Measurements from ENCODE around the gene SLC11A2.

Gene SLC11A2

DNA sequence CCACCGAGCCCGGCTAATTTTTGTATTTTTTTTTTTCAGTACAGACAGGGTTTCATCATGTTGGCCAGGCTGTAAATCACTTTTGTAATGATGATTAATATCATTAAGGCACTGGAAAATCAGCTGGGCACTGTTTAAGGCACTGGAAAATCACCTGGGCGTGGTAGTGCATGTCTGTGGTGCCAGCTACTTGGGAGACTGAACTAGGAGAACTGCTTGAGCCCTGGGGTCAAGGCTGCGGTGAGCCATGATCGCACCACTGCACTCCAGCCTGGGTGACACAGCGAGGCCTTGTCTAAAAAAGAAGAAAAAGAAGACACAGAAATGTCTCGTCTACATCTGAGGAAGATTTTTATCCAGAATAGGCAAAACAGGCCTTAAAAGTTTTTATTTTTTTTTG is 12.7 kb downstream of the SLC11A2 start:
- H3K9me3 ChIP-seq (ENCODE audit: control insufficient read depth in 2 of 2, low read length in 2 of 2): no peaks in the 10 kb centered on the region
- no peak overlapping the region for H3K4me3 ChIP-seq (ENCODE audit: low read length in 2 of 2)
- no peaks in the 10 kb centered on the region for H3K4me1 ChIP-seq (ENCODE audit: control insufficient read depth in 2 of 2, insufficient read depth in 2 of 2, low read length in 2 of 2)
- H3K36me3 ChIP-seq (ENCODE audit: control insufficient read depth in 2 of 2, insufficient read depth in 2 of 2, low read length in 2 of 2): no peaks in the 10 kb centered on the region
- H3K27ac ChIP-seq (ENCODE audit: low read depth in 2 of 2, low read length in 2 of 2): no peak overlapping the region
- no peaks in the 10 kb centered on the region for H3K27me3 ChIP-seq (ENCODE audit: control insufficient read depth in 2 of 2, insufficient read depth in 2 of 2, low read length in 2 of 2)
- H3K9ac ChIP-seq (ENCODE audit: low read depth in 1 of 2, low read length in 2 of 2): no peak overlapping the region

DNA sequence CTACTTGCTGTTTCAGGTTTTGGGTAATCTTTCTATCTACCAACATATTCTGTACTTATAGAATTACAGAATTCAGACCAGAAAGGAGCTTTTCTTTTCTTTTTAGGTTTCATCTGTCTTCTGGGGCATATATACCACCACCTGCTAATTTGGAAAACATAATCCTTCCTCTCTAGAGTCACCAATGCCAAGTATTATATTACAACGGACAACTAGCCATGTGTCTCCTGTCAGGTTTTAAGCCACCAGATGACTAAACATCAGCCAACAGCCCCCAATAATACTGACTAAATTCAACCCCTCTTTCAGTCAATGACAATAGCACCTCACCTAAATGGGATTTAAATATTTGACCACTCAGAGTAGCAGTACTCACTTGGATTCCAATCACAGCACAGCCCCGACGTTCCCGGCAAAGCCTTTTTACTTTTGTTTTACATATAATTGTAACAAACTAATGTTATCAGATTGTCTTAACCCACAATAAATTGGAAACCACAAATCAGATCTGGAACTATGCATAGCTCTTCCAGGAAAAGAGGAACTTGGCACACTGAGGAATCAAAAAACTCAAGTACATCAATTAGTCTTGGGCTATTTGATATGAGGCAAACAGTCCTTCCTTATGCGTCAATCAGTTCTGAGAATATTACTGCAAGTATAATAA is 13.5 kb downstream of the SLC11A2 start:
- H3K9ac ChIP-seq (ENCODE audit: low read depth in 1 of 2, low read length in 2 of 2): no peak overlapping the region
- H3K4me1 ChIP-seq (ENCODE audit: control insufficient read depth in 2 of 2, insufficient read depth in 2 of 2, low read length in 2 of 2): no peaks in the 10 kb centered on the region
- H3K4me3 ChIP-seq (ENCODE audit: low read length in 2 of 2): no peak overlapping the region
- H3K27me3 ChIP-seq (ENCODE audit: control insufficient read depth in 2 of 2, insufficient read depth in 2 of 2, low read length in 2 of 2): no peaks in the 10 kb centered on the region
- H3K9me3 ChIP-seq (ENCODE audit: control insufficient read depth in 2 of 2, low read length in 2 of 2): no peaks in the 10 kb centered on the region
- H3K27ac ChIP-seq (ENCODE audit: low read depth in 2 of 2, low read length in 2 of 2): no peak overlapping the region
- peaks cover 3% of the 10 kb centered on the region in 2 donors for H3K36me3 ChIP-seq (ENCODE audit: control insufficient read depth in 2 of 2, insufficient read depth in 2 of 2, low read length in 2 of 2)

DNA sequence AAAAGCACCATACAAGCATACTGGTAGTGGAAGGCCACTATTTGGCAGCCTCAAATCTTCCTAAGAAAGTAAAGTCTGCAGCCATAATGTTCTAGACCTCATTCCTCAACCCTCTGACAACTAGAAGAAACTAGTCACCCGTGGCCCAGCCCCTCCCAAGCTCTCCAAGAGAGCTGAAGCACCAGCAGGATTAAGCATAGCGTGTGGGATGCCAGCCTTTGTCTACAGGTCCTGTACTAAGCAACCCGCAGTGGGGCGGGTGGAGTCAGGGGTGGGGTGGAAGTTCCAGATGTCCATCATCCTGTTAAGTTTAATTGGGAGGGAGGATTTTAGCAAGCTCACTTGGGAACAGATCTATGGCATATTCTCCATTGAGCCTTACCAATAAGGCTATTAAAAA is 14.2 kb downstream of the SLC11A2 start:
- Histone ChIP-seq H3K9ac (ENCODE audit: low read depth in 1 of 2, low read length in 2 of 2) (no peak overlapping the region), H3K27me3 (ENCODE audit: control insufficient read depth in 2 of 2, insufficient read depth in 2 of 2, low read length in 2 of 2) (no peaks in the 10 kb centered on the region), H3K9me3 (ENCODE audit: control insufficient read depth in 2 of 2, low read length in 2 of 2) (no peaks in the 10 kb centered on the region), H3K27ac (ENCODE audit: low read depth in 2 of 2, low read length in 2 of 2) (no peak overlapping the region), H3K4me3 (ENCODE audit: low read length in 2 of 2) (no peak overlapping the region), H3K4me1 (ENCODE audit: control insufficient read depth in 2 of 2, insufficient read depth in 2 of 2, low read length in 2 of 2) (no peaks in the 10 kb centered on the region), H3K36me3 (ENCODE audit: control insufficient read depth in 2 of 2, insufficient read depth in 2 of 2, low read length in 2 of 2) (peaks cover 5 to 6% of the 10 kb centered on the region in 2 donors)

DNA sequence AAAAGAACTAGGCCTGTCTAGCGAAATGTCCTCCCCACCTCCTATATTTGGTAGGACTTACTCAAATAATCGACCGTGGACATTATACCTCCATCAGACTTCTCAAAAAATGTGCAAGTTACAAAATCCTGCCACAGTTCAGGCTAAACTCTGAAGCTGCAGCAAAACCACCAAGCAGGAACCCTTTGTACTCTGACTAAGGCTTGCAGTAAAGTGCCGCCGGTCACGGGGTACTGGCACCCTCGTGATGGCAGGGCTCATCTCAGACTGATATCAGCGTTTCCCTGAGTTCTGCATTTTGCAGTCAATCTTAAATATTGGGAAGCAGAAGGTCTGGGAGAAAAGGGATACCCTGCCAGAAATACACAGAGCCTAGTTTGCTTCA is 17.1 kb downstream of the SLC11A2 start:
- H3K9ac ChIP-seq (ENCODE audit: low read depth in 1 of 2, low read length in 2 of 2): no peak overlapping the region

DNA sequence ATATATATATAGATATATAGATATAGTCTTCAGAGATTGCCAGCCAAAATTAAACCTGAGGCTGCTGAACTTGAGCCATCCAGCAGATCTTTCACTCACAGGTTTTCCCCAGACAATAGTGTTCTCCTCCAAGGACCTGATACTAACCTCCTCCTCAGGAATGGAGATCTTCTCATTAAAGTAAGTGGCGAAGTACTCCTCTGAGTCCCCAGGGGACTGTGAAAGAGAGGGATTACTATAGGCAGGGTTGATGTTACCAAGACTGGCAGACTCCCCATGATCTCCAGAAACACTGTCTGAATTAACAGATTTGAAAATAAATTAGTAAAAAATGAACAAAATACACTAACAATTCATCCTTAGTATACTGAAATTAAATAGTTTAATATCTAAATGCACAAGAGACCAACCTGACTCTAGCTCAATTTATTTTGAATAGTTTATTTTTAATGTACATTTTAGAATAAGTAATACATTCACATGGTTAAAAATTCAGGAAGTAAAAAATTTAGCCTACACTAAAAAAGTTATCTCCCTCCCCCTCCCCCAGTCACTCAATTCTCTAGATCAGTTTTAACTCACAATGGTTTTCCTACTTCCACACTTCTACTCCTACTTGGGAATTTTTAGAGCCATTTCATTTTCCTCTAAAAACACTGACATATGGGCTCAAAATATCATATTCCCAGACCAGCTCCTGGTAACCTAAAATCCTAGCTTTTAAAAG is 17.7 kb downstream of the SLC11A2 start:
- Histone ChIP-seq H3K4me1 (ENCODE audit: control insufficient read depth in 2 of 2, insufficient read depth in 2 of 2, low read length in 2 of 2) (peaks cover 0 to 4% of the 10 kb centered on the region in 2 donors), H3K9ac (ENCODE audit: low read depth in 1 of 2, low read length in 2 of 2) (no peak overlapping the region), H3K27ac (ENCODE audit: low read depth in 2 of 2, low read length in 2 of 2) (no peak overlapping the region), H3K27me3 (ENCODE audit: control insufficient read depth in 2 of 2, insufficient read depth in 2 of 2, low read length in 2 of 2) (no peaks in the 10 kb centered on the region), H3K4me3 (ENCODE audit: low read length in 2 of 2) (no peak overlapping the region), H3K36me3 (ENCODE audit: control insufficient read depth in 2 of 2, insufficient read depth in 2 of 2, low read length in 2 of 2) (peaks cover 17 to 21% of the 10 kb centered on the region in 2 donors), H3K9me3 (ENCODE audit: control insufficient read depth in 2 of 2, low read length in 2 of 2) (no peaks in the 10 kb centered on the region)

More for the DNA sequence above, 17.1 kb downstream of the SLC11A2 start:
- no peaks in the 10 kb centered on the region for H3K27me3 ChIP-seq (ENCODE audit: control insufficient read depth in 2 of 2, insufficient read depth in 2 of 2, low read length in 2 of 2)
- H3K36me3 ChIP-seq (ENCODE audit: control insufficient read depth in 2 of 2, insufficient read depth in 2 of 2, low read length in 2 of 2): peaks cover 17 to 21% of the 10 kb centered on the region in 2 donors
- no peak overlapping the region for H3K27ac ChIP-seq (ENCODE audit: low read depth in 2 of 2, low read length in 2 of 2)
- H3K4me1 ChIP-seq (ENCODE audit: control insufficient read depth in 2 of 2, insufficient read depth in 2 of 2, low read length in 2 of 2): peaks cover 0 to 4% of the 10 kb centered on the region in 2 donors
- no peaks in the 10 kb centered on the region for H3K9me3 ChIP-seq (ENCODE audit: control insufficient read depth in 2 of 2, low read length in 2 of 2)
- H3K4me3 ChIP-seq (ENCODE audit: low read length in 2 of 2): no peak overlapping the region

DNA sequence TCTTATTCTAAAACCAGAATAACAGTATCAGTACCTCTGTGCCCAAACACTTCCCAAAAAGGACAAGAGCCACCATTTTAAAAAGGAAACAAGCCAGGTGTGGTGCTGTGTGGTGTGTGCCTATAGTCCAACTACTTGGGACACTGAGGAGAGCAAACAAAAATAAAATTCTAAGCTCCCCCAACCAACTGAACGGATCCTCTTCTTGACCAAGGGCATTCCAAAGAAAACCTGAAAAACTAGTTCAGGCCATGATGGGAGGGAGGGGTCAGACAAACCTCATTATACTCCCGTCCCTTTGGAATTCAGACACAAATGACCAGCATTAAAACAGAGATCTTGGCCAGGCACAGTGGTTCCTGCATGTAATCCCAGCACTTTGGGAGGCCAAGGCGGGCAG is 20.5 kb downstream of the SLC11A2 start:
- Histone ChIP-seq H3K4me3 (ENCODE audit: low read length in 2 of 2) (no peak overlapping the region), H3K27me3 (ENCODE audit: control insufficient read depth in 2 of 2, insufficient read depth in 2 of 2, low read length in 2 of 2) (no peaks in the 10 kb centered on the region), H3K4me1 (ENCODE audit: control insufficient read depth in 2 of 2, insufficient read depth in 2 of 2, low read length in 2 of 2) (peaks cover 0 to 4% of the 10 kb centered on the region in 2 donors), H3K27ac (ENCODE audit: low read depth in 2 of 2, low read length in 2 of 2) (no peak overlapping the region), H3K9ac (ENCODE audit: low read depth in 1 of 2, low read length in 2 of 2) (no peak overlapping the region), H3K36me3 (ENCODE audit: control insufficient read depth in 2 of 2, insufficient read depth in 2 of 2, low read length in 2 of 2) (peaks cover 17 to 28% of the 10 kb centered on the region in 2 donors), H3K9me3 (ENCODE audit: control insufficient read depth in 2 of 2, low read length in 2 of 2) (no peaks in the 10 kb centered on the region)

GRCh38 chr12:51005030-51005429 is 21.2 kb downstream of the SLC11A2 start:
- peaks cover 0 to 4% of the 10 kb centered on the region in 2 donors for H3K4me1 ChIP-seq (ENCODE audit: control insufficient read depth in 2 of 2, insufficient read depth in 2 of 2, low read length in 2 of 2)
- no peak overlapping the region for H3K9ac ChIP-seq (ENCODE audit: low read depth in 1 of 2, low read length in 2 of 2)
- no peak overlapping the region for H3K4me3 ChIP-seq (ENCODE audit: low read length in 2 of 2)
- no peak overlapping the region for H3K27ac ChIP-seq (ENCODE audit: low read depth in 2 of 2, low read length in 2 of 2)
- H3K36me3 ChIP-seq (ENCODE audit: control insufficient read depth in 2 of 2, insufficient read depth in 2 of 2, low read length in 2 of 2): peaks cover 22 to 34% of the 10 kb centered on the region in 2 donors
- H3K27me3 ChIP-seq (ENCODE audit: control insufficient read depth in 2 of 2, insufficient read depth in 2 of 2, low read length in 2 of 2): no peaks in the 10 kb centered on the region
- H3K9me3 ChIP-seq (ENCODE audit: control insufficient read depth in 2 of 2, low read length in 2 of 2): no peaks in the 10 kb centered on the region

- H3K27ac ChIP-seq (ENCODE audit: low read depth in 2 of 2, low read length in 2 of 2): no peak overlapping the region
- H3K36me3 ChIP-seq (ENCODE audit: control insufficient read depth in 2 of 2, insufficient read depth in 2 of 2, low read length in 2 of 2): peaks cover 24 to 35% of the 10 kb centered on the region in 2 donors
- H3K9me3 ChIP-seq (ENCODE audit: control insufficient read depth in 2 of 2, low read length in 2 of 2): no peaks in the 10 kb centered on the region
- H3K27me3 ChIP-seq (ENCODE audit: control insufficient read depth in 2 of 2, insufficient read depth in 2 of 2, low read length in 2 of 2): no peaks in the 10 kb centered on the region
- no peak overlapping the region for H3K9ac ChIP-seq (ENCODE audit: low read depth in 1 of 2, low read length in 2 of 2)
- no peak overlapping the region for H3K4me3 ChIP-seq (ENCODE audit: low read length in 2 of 2)
- peaks cover 0 to 4% of the 10 kb centered on the region in 2 donors for H3K4me1 ChIP-seq (ENCODE audit: control insufficient read depth in 2 of 2, insufficient read depth in 2 of 2, low read length in 2 of 2)
These were observed 21.7 kb downstream of the SLC11A2 start for GRCh38 chr12:51004504-51004903.

- H3K9ac ChIP-seq (ENCODE audit: low read depth in 1 of 2, low read length in 2 of 2): no peak overlapping the region
- no peaks in the 10 kb centered on the region for H3K9me3 ChIP-seq (ENCODE audit: control insufficient read depth in 2 of 2, low read length in 2 of 2)
- no peaks in the 10 kb centered on the region for H3K27me3 ChIP-seq (ENCODE audit: control insufficient read depth in 2 of 2, insufficient read depth in 2 of 2, low read length in 2 of 2)
- H3K4me1 ChIP-seq (ENCODE audit: control insufficient read depth in 2 of 2, insufficient read depth in 2 of 2, low read length in 2 of 2): peaks cover 0 to 4% of the 10 kb centered on the region in 2 donors
- no peak overlapping the region for H3K4me3 ChIP-seq (ENCODE audit: low read length in 2 of 2)
- no peak overlapping the region for H3K27ac ChIP-seq (ENCODE audit: low read depth in 2 of 2, low read length in 2 of 2)
- H3K36me3 ChIP-seq (ENCODE audit: control insufficient read depth in 2 of 2, insufficient read depth in 2 of 2, low read length in 2 of 2): peaks cover 22 to 43% of the 10 kb centered on the region in 2 donors
These were observed 24.4 kb downstream of the SLC11A2 start for GRCh38 chr12:51001799-51002198.

DNA sequence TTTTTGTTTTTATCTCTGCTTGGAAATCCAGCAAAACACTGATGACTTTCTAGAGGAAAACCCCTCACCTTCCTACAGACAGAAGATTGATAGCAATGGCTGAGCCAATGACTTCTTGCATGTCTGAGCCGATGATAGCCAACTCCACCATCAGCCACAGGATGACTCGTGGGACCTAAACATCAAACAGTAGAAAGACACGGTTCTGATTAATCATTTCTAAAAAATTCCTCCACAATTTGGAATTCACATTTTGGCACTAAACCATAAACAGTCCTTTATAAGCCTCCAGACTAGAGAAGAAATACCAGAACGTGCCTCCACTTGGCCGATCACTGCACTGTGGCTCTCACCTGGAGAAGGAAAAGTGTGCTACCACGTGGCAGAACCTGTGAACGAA is 25.9 kb downstream of the SLC11A2 start:
- H3K36me3 ChIP-seq (ENCODE audit: control insufficient read depth in 2 of 2, insufficient read depth in 2 of 2, low read length in 2 of 2): peaks cover 31 to 49% of the 10 kb centered on the region in 2 donors
- no peak overlapping the region for H3K4me3 ChIP-seq (ENCODE audit: low read length in 2 of 2)
- no peak overlapping the region for H3K9ac ChIP-seq (ENCODE audit: low read depth in 1 of 2, low read length in 2 of 2)
- no peaks in the 10 kb centered on the region for H3K4me1 ChIP-seq (ENCODE audit: control insufficient read depth in 2 of 2, insufficient read depth in 2 of 2, low read length in 2 of 2)
- H3K9me3 ChIP-seq (ENCODE audit: control insufficient read depth in 2 of 2, low read length in 2 of 2): no peaks in the 10 kb centered on the region
- H3K27me3 ChIP-seq (ENCODE audit: control insufficient read depth in 2 of 2, insufficient read depth in 2 of 2, low read length in 2 of 2): no peaks in the 10 kb centered on the region
- no peak overlapping the region for H3K27ac ChIP-seq (ENCODE audit: low read depth in 2 of 2, low read length in 2 of 2)
